NB4 (cell line): ENCODE data around the gene DLG2.

Experiments used
- DNase-seq: peaks from one replicate; pipeline ENCODE4 v3.0.0; 2010; ENCODE audit warnings: low read depth
- H3K4me3 ChIP-seq: one replicate; pipeline ENCODE4 v1.5.1; 2011; ENCODE audit warnings: mild to moderate bottlenecking, low read depth, low read length, moderate library complexity
- CTCF ChIP-seq: IDR thresholded peaks from one replicate; pipeline ENCODE4 v1.5.1; 2012; ENCODE audit warnings: low read depth, low read length
- MAX ChIP-seq: IDR thresholded peaks from 2 replicates; pipeline ENCODE4 v1.6.1; 2011; ENCODE audit warnings: low read depth, low read length
- MYC ChIP-seq: IDR thresholded peaks from 2 replicates; pipeline ENCODE4 v1.6.1; 2011; ENCODE audit warnings: low read depth, low read length
- POLR2A ChIP-seq: IDR thresholded peaks from 2 replicates; pipeline ENCODE4 v1.6.1; 2011; ENCODE audit warnings: mild to moderate bottlenecking; ENCODE audit not compliant: insufficient read length; ENCODE audit errors: extremely low read depth

Gene DLG2

GRCh38 chr11:84901991-84902390 lies 725.2 kb downstream of the DLG2 start:
- DNase-seq, result no peak
- TF ChIP-seq MAX (no peak), POLR2A (no peak), MYC (no peak), CTCF (no peak)
- H3K4me3 ChIP-seq, result no peak overlapping the region

GRCh38 chr11:84899740-84900139 lies 727.4 kb downstream of the DLG2 start:
- DNase-seq, result peak; percentile 16
- no peak overlapping the region for H3K4me3 ChIP-seq
- TF ChIP-seq CTCF (peak; percentile 41), MYC (no peak)

GRCh38 chr11:84899134-84899533 lies 728.0 kb downstream of the DLG2 start:
- no peak overlapping the region for H3K4me3 ChIP-seq
- no peak for DNase-seq
- TF ChIP-seq CTCF (no peak), MYC (no peak), MAX (no peak), POLR2A (no peak)

GRCh38 chr11:84894666-84895065 lies 732.5 kb downstream of the DLG2 start:
- H3K4me3 ChIP-seq, result no peak overlapping the region
- TF ChIP-seq POLR2A (no peak), CTCF (no peak), MYC (no peak), MAX (no peak)
- no peak for DNase-seq

DNA sequence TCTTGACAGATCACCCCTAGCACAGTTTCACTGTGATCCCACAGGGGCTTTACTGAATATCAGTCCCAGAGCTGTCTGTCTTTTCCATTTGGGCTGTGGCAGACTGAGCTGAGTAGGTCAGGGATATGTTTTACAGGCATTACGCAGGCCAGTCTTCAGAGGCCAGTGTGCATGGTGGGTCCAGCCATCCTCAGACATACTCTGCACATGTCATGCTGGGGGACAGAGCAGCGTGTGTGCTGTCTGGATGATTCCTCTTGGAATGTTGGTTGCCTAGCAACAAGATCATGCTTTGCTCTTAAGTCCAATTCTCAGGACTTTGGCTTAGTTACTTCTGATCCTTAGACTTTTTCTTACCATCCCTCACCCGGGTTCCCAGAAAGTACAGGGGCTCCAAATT lies 736.5 kb downstream of the DLG2 start:
- no peak for TF ChIP-seq POLR2A
- no peak for TF ChIP-seq MAX
- no peak for TF ChIP-seq MYC
- no peak for TF ChIP-seq CTCF
- no peak for DNase-seq
- H3K4me3 ChIP-seq, result no peak overlapping the region

DNA sequence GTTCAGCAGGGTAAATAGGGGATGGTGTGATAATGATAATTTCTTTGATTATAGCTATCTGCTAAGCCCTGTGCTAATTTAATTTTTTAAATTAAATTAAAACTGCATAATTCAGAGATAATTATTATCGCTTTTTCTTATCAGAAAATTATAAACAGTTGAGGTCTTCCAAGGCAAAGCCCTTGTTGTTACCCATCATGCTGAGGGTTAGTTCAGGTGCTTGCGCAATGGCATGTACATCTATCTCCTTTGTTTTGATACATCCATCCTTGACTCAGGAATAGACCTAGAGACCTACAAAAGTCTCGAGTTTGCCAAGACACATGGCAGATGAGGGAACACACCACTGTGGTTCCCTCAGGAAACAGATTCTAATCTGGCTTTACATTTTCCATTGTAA lies 737.6 kb downstream of the DLG2 start:
- no peak for DNase-seq
- TF ChIP-seq MYC, result no peak
- TF ChIP-seq MAX, result no peak
- no peak for TF ChIP-seq CTCF
- TF ChIP-seq POLR2A, result no peak
- H3K4me3 ChIP-seq, result no peak overlapping the region
